ENCODE results near the gene LIPH. TPM values are rescaled to one million over a fixed set of nuclear protein-coding genes. Genes with fewer than 3 reads are reported as not detected.
A peak's percentile ranks its signal among the peaks of the same experiment; 100 is the strongest.
"Not testable (repeated sequence)": the region's sequence is repeated elsewhere in the genome, so short reads cannot be mapped to it uniquely, and the experiment has no call there.

Gene LIPH
- polyA plus RNA-seq, 10 donors = 0.05 to 0.94 (median 0.19) TPM; not detected in 2

- no peak for DNase-seq
These were observed 63.9 kb downstream of the LIPH start for GRCh38 chr3:185488465-185488864.

- DNase-seq = no peak
These were observed 66.0 kb downstream of the LIPH start for GRCh38 chr3:185486394-185486793.

GRCh38 chr3:185484296-185484695, 68.1 kb downstream of the LIPH start:
- DNase-seq = no peak

DNA sequence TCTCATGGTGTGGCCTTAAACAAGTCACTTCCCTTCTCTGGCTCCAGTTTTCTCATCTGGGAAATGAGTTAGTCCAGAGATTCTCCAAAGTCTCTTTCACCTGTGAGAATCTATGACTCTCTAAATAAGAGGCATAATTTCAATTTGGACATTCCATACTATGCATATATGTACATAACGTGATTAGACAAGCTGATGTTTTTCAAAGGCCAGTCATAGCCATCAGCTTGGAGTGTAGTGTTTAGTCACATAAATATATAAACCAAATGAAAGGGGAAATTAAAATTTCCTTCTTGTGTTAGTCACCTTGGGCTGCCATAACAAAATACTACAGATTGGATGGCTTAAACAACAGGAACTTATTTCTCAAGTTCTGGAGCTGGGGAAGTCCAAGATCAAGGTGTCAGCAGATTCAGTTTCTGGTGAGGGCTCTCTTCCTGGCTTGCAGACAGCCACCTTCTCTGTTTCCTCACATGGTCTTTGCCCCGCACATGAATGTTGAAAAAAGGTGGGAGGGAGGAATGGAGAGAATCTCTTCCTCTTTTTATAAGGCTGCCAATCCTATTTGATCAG, 72.9 kb downstream of the LIPH start:
- DNase-seq = no peak

DNA sequence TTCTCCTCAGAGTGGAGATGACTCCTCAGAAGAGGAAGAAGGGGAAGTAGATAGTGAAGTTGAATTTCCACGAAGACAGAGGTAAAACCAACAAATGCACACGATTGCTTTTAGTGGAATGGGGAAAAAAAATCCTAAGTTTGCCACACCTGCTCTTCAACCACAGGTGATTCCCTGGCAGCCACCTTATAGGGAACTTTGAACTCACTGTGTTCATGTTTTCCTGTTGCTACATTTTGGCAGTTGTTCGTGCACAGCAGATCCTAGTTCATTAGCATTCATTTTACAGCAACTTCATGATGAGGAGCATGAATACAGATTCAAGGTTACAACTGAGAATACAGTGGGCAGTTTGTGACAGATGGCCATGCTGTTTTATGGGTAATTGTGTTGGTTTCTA, 75.1 kb downstream of the LIPH start:
- no peak for DNase-seq

DNA sequence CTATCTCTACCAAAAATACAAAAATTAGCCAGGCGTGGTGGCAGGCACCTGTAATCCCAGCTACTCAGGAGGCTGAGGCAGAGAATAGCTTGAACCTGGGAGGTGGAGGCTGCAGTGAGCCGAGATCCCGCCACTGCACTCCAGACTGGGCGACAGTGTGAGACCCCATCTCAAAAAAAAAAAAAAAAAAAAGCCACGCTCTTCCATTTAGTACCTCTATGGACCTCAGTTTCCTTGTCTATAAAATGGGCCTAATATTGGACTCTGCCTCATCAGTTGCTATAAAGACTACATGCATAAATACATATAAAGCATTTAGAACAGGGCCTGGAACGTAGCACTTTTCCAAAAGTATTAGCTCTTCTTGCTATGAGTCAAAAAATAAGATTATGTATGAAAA, 77.5 kb downstream of the LIPH start:
- DNase-seq = not testable (repeated sequence)

GRCh38 chr3:185473290-185473815, 79.0 kb downstream of the LIPH start:
- DNase-seq = peak in 2 of 3 donors; percentile 10 to 11

GRCh38 chr3:185470323-185470722, 82.1 kb downstream of the LIPH start:
- DNase-seq = no peak

DNA sequence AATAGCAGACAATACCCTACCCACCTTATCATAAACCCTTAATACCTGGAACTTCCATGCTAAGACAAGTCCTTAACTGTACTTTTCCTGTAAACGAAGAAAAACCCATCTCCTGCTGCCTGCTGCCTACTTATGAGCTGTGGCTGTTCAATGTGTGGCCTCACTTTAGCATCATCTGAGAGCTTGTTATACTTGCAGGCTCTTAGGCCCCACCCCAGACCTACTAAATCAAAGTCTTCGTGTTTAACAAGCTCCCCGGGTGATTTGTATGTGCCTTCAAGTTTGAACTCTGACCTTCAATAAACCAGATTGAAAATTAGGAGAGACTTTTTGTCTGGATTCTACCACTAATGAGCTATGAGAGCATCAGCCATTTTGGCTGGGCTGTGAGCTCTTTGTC, 82.8 kb downstream of the LIPH start:
- no peak for DNase-seq

GRCh38 chr3:185466123-185466522, 86.3 kb downstream of the LIPH start:
- DNase-seq = not testable (repeated sequence)

DNA sequence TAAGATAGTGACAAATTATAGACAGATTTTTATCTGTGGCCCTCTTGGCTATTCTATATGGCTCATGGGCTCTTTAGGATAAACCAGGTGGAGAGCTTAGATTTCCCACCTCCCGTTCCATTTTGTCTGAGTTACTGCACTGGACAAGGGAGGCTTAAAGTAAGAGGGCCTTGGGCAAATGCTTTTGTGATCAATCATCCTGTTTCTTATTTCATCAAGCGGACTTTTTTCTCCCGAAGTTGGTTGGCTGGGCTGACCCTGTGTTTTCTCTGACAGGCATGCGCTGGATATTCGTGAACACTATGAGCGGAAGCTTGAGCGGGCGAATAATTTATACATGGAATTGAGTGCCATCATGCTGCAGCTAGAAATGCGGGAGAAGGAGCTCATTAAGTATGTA, 86.9 kb downstream of the LIPH start:
- no peak for DNase-seq

DNA sequence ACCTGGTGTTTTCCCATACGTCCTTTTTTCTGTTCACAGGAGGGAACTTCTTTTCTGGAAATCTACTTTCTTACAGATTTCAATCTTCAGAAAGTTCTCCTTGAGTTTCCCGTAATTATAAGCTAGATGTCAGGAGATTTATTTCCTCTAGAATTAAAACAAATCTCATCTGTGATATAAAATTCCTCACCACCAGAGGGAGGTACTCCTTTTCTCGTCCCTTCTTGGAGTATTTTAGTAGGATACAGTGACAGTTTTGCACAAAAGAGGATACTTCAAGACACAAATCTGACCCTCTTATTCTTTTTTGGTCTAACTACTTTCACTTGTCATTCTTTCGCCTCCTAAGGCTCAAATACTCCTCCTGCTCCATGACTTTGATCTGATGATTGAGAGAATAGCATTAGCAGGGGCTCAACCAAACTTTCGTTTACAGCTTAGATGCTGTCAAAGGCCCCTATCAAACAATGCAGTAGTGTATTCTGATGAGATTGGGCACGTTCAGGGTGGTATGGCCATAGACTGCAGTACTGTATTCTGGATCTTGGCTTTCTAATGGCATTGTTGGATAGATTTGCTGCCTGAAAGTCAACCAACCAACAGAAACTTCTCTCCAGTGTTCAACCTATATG, 91.6 kb downstream of the LIPH start:
- no peak for DNase-seq

- no peak for DNase-seq
These were observed 92.1 kb downstream of the LIPH start for GRCh38 chr3:185460309-185460708.

GRCh38 chr3:185457376-185457775, 95.0 kb downstream of the LIPH start:
- no peak for DNase-seq

Other genes starting within 250 kb of the LIPH start
- gene MAP3K13, start 189.5 kb downstream of the LIPH start, polyA plus RNA-seq (ENCODE audit: insufficient read length in 10 of 10) = 10 to 100 TPM; 12.2 to 20.2 (median 17.8) TPM
- gene TMEM41A, start 53.6 kb downstream of the LIPH start, polyA plus RNA-seq (ENCODE audit: insufficient read length in 10 of 10) = 10 to 100 TPM; 12.2 to 20.7 (median 16.8) TPM
- 10 to 100 TPM; 29.6 to 44.6 (median 38.5) TPM for gene SENP2, start 33.7 kb upstream of the LIPH start, polyA plus RNA-seq (ENCODE audit: insufficient read length in 10 of 10)